Breast epithelium (tissue), 4 donors: ENCODE data around the gene PHOX2B. TPM values are rescaled to one million over a fixed set of nuclear protein-coding genes. Genes with fewer than 3 reads are reported as not detected.

Experiments
- DNase-seq, 2 donors: peaks; one replicate each; pipeline ENCODE4 v3.0.0-alpha.2; 2019; ENCODE audit warnings: low spot score in 2 of 2
- H3K27ac ChIP-seq, 2 donors: fragments of 200-600 bp; sonication (generic) in 1 of 2; one replicate each; pipeline ENCODE4 v1.5.1; 2016 to 2019; ENCODE audit warnings: mild to moderate bottlenecking in 1 of 2
- H3K27me3 ChIP-seq, 2 donors: fragments of 200-600 bp; sonication (generic) in 1 of 2; one replicate each; pipeline versions ENCODE4 v1.5.1 to v1.6.0; 2017 to 2019; ENCODE audit warnings: control low read depth in 1 of 2, mild to moderate bottlenecking in 1 of 2
- H3K36me3 ChIP-seq: fragments of 200-600 bp; one replicate; pipeline ENCODE4 v1.5.1; 2019
- H3K4me1 ChIP-seq, 2 donors: fragments of 200-600 bp; sonication (generic); one replicate each; pipeline ENCODE4 v1.5.1; 2016 to 2019; ENCODE audit warnings: control low read depth in 1 of 2
- H3K4me3 ChIP-seq, 3 donors: fragments of 200-600 bp; sonication (generic); 1 replicate in 2 of 3; 2 replicates in 1 of 3; pipeline ENCODE4 v1.5.1; 2016 to 2019; ENCODE audit warnings: mild to moderate bottlenecking in 3 of 3, moderate library complexity in 2 of 3
- H3K9me3 ChIP-seq, 2 donors: fragments of 200-600 bp; sonication (generic) in 1 of 2; one replicate each; pipeline ENCODE4 v1.5.1; 2016 to 2019; ENCODE audit warnings: control low read depth in 1 of 2
- POLR2A ChIP-seq: fragments of 450-650 bp; IDR thresholded peaks from one replicate; pipeline ENCODE4 v1.6.1; 2016; ENCODE audit warnings: antibody characterized with exemption, mild to moderate bottlenecking, moderate library complexity
- POLR2AphosphoS5 ChIP-seq, 3 donors: sonication (generic); formaldehyde crosslinking; IDR thresholded peaks; one replicate each; pipeline ENCODE4 v1.6.1; 2017; ENCODE audit warnings: antibody characterized with exemption in 3 of 3
- intact Hi-C: fragments of 100-400 bp; cut with DNase I; formaldehyde crosslinking; loops from one replicate; pipeline ENCODE4 v1.15.1; 2023; ENCODE audit warnings: low total_unique reads
- total RNA-seq, 3 donors: library from RNA; depleted of rRNA; stranded (reverse); fragments of >200 nt; gene quantifications; one replicate each; pipeline ENCODE4 v1.1.0, GENCODE V29; 2016
- TF ChIP-seq, protein P1 (sequence below), 3 donors: fragments of 450-650 bp; IDR thresholded peaks; one replicate each; pipeline ENCODE4 v1.5.1; 2016 to 2017; ENCODE audit warnings: antibody characterized with exemption in 3 of 3, mild to moderate bottlenecking in 3 of 3, moderate library complexity in 3 of 3

PHOX2B gene
- total RNA-seq, result not detected

- no peak within 1 kb of the TSS for H3K4me3 ChIP-seq
- H3K4me1 ChIP-seq, result no peaks in the 10 kb centered on the region
- no peak for DNase-seq
- intact Hi-C loops, result no loop called here
- no peaks in the 10 kb centered on the region for H3K9me3 ChIP-seq
- no peak within 1 kb of the TSS for H3K27ac ChIP-seq
- no peak for TF ChIP-seq POLR2A
- TF ChIP-seq, protein P1, sequence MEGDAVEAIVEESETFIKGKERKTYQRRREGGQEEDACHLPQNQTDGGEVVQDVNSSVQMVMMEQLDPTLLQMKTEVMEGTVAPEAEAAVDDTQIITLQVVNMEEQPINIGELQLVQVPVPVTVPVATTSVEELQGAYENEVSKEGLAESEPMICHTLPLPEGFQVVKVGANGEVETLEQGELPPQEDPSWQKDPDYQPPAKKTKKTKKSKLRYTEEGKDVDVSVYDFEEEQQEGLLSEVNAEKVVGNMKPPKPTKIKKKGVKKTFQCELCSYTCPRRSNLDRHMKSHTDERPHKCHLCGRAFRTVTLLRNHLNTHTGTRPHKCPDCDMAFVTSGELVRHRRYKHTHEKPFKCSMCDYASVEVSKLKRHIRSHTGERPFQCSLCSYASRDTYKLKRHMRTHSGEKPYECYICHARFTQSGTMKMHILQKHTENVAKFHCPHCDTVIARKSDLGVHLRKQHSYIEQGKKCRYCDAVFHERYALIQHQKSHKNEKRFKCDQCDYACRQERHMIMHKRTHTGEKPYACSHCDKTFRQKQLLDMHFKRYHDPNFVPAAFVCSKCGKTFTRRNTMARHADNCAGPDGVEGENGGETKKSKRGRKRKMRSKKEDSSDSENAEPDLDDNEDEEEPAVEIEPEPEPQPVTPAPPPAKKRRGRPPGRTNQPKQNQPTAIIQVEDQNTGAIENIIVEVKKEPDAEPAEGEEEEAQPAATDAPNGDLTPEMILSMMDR (IDR thresholded peaks at IDR 0.05), result no peak
- no peak for TF ChIP-seq POLR2AphosphoS5 (IDR thresholded peaks at IDR 0.05)
- peaks cover 6 to 95% of the 10 kb centered on the region in 2 donors for H3K27me3 ChIP-seq
- no peaks in the 10 kb centered on the region for H3K36me3 ChIP-seq
Measured at GRCh38 chr4:41748571-41749475, at the start of gene PHOX2B. TSS of gene PHOX2B (minus strand) at chr4:41748725. CDS start at chr4:41748610, 115 bp downstream.

- H3K9me3 ChIP-seq, result no peaks in the 10 kb centered on the region
- intact Hi-C loops, result no loop called here
- TF ChIP-seq POLR2A, result no peak
- TF ChIP-seq POLR2AphosphoS5 (IDR thresholded peaks at IDR 0.05), result no peak
- TF ChIP-seq, protein P1 (IDR thresholded peaks at IDR 0.05), result no peak
- H3K4me3 ChIP-seq, result no peak overlapping the region
- DNase-seq, result no peak
- no peak overlapping the region for H3K27ac ChIP-seq
- peaks cover 0 to 3% of the 10 kb centered on the region in 2 donors for H3K4me1 ChIP-seq
- peaks cover 0 to 10% of the 10 kb centered on the region in 2 donors for H3K27me3 ChIP-seq
- H3K36me3 ChIP-seq, result no peaks in the 10 kb centered on the region
Measured at GRCh38 chr4:41797260-41797659, 48.7 kb upstream of the PHOX2B start.

- H3K4me3 ChIP-seq, result no peak overlapping the region
- DNase-seq, result no peak
- intact Hi-C loops, result no loop called here
Measured at GRCh38 chr4:41796545-41797210, 48.2 kb upstream of the PHOX2B start.

DNA sequence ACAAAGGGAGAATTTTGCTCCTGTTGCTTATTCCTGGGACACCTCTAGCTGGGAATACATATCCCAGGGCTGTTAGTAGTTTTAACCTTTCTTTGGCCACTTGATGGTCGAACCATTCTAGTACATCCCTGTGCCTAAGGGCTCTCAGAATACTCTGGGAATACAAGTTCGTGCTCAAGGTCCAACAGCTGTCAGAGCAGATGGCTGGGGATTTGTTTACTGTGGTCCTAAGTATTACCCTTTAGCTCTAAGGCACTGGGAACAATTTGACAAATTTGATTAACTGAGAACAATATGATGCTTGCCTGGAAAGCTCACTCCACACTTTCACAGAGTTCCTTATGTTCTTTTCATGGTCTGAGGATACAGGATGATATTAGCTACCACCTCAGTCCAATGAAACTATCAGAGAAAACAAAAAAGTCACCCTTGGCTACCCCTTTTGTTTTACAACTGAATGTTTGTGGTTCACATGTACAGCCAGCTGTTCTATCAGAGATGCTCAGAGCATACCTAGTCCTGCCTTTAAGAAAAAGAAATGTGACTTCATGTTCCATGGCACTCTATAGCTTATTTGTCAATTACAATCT, 47.4 kb upstream of the PHOX2B start:
- intact Hi-C loops, result no loop called here
- Histone ChIP-seq H3K27ac (no peak overlapping the region), H3K27me3 (peaks cover 0 to 8% of the 10 kb centered on the region in 2 donors), H3K4me3 (no peak overlapping the region), H3K36me3 (no peaks in the 10 kb centered on the region), H3K4me1 (peaks cover 0 to 3% of the 10 kb centered on the region in 2 donors), H3K9me3 (no peaks in the 10 kb centered on the region)
- TF ChIP-seq POLR2A (no peak), POLR2AphosphoS5 (IDR thresholded peaks at IDR 0.05) (no peak)
- TF ChIP-seq, protein P1 (IDR thresholded peaks at IDR 0.05), result no peak
- no peak for DNase-seq

More at GRCh38 chr4:41796545-41797210, 48.2 kb upstream of the PHOX2B start:
- H3K4me1 ChIP-seq, result peaks cover 0 to 3% of the 10 kb centered on the region in 2 donors
- peaks cover 0 to 10% of the 10 kb centered on the region in 2 donors for H3K27me3 ChIP-seq
- no peaks in the 10 kb centered on the region for H3K9me3 ChIP-seq
- no peaks in the 10 kb centered on the region for H3K36me3 ChIP-seq
- TF ChIP-seq, protein P1 (IDR thresholded peaks at IDR 0.05), result no peak
- TF ChIP-seq POLR2A, result no peak
- TF ChIP-seq POLR2AphosphoS5 (IDR thresholded peaks at IDR 0.05), result no peak
- no peak overlapping the region for H3K27ac ChIP-seq
